H1 (cell line): ENCODE measurements around the gene LAMP5. TPM values are rescaled to one million over a fixed set of nuclear protein-coding genes. Genes with fewer than 3 reads are reported as not detected.

Experiments
- CTCF ChIA-PET: fragments of 300-600 bp; sonication (Branson Sonifier 250); formaldehyde crosslinking; loops from one replicate; lab custom pipeline; 2021; ENCODE audit not compliant: partially characterized antibody; lab: Charles Lee
- POLR2A ChIA-PET: fragments of 300-600 bp; sonication (Branson Sonifier 250); formaldehyde crosslinking; loops from one replicate; lab custom pipeline; 2021; ENCODE audit warnings: inconsistent platforms; ENCODE audit not compliant: partially characterized antibody; lab: Charles Lee
- DNase-seq, 2 experiments: peaks; one replicate each; pipeline versions ENCODE4 v3.0.0 to v3.0.0-alpha.2; 2010 to 2022; ENCODE audit warnings: low spot score in 2 of 2, low read depth in 1 of 2, mixed read lengths in 1 of 2
- FAIRE-seq: peaks from 2 replicates; lab custom pipeline; 2011; peaks lifted over from hg19 to GRCh38; lab: Jason Lieb, UNC
- H2AFZ ChIP-seq: 2 replicates; pipeline ENCODE4 v1.8.1; 2012; ENCODE audit warnings: low read length, inconsistent platforms
- H2AK5ac ChIP-seq: 2 replicates; pipeline ENCODE4 v1.6.1; 2013; ENCODE audit warnings: low read depth, low read length
- H2BK120ac ChIP-seq: replicated peaks from 2 replicates; pipeline ENCODE3; 2013; ENCODE audit warnings: low read depth, low read length, inconsistent platforms
- H2BK12ac ChIP-seq: 2 replicates; pipeline ENCODE4 v1.6.1; 2013; ENCODE audit warnings: low read depth, low read length
- H2BK15ac ChIP-seq: 2 replicates; pipeline ENCODE4 v1.6.1; 2013; ENCODE audit warnings: low read length
- H2BK20ac ChIP-seq: 2 replicates; pipeline ENCODE4 v1.6.1; 2013; ENCODE audit warnings: low read length
- H2BK5ac ChIP-seq: 2 replicates; pipeline ENCODE4 v1.6.1; 2013; ENCODE audit warnings: low read depth, low read length
- H3K14ac ChIP-seq: 2 replicates; pipeline ENCODE4 v1.6.1; 2013; ENCODE audit warnings: inconsistent platforms; ENCODE audit not compliant: insufficient read length
- H3K18ac ChIP-seq: 2 replicates; pipeline ENCODE4 v1.6.1; 2013; ENCODE audit warnings: low read length; ENCODE audit errors: extremely low read depth
- H3K23ac ChIP-seq: 2 replicates; pipeline ENCODE4 v1.6.1; 2013; ENCODE audit warnings: inconsistent platforms; ENCODE audit not compliant: insufficient read length
- H3K23me2 ChIP-seq: 2 replicates; pipeline ENCODE4 v1.6.1; 2013; ENCODE audit warnings: low read depth, low read length
- H3K27ac ChIP-seq: 2 replicates; pipeline ENCODE4 v1.6.1; 2011; ENCODE audit warnings: low read depth, low read length, inconsistent platforms
- H3K27me3 ChIP-seq, 4 experiments: replicated peaks in 1 of 4; 1 replicate in 1 of 4; 2 replicates in 3 of 4; pipeline versions ENCODE4 v1.6.1 to v1.8.1; 2011 to 2013; ENCODE audit warnings: low read length in 3 of 4, mild to moderate bottlenecking in 3 of 4, inconsistent platforms in 2 of 4, mixed read lengths in 2 of 4, moderate library complexity in 1 of 4; ENCODE audit not compliant: control insufficient read depth in 3 of 4, insufficient read depth in 3 of 4; ENCODE audit errors: extremely low read depth in 1 of 4
- H3K36me3 ChIP-seq, 4 experiments: 2 replicates each; pipeline versions ENCODE4 v1.6.1 to v1.8.1; 2011 to 2013; ENCODE audit warnings: mild to moderate bottlenecking in 4 of 4, low read length in 3 of 4, moderate library complexity in 2 of 4, control low read depth in 1 of 4, inconsistent platforms in 1 of 4; ENCODE audit not compliant: insufficient read depth in 4 of 4, control insufficient read depth in 2 of 4
- H3K4ac ChIP-seq: replicated peaks from 2 replicates; pipeline ENCODE3; 2013; ENCODE audit warnings: low read length, low read depth, mixed read lengths, inconsistent platforms; ENCODE audit not compliant: insufficient read length
- H3K4me1 ChIP-seq, 4 experiments: replicated peaks in 1 of 4; 1 replicate in 1 of 4; 2 replicates in 3 of 4; pipeline versions ENCODE4 v1.6.1 to v1.8.1; 2011 to 2013; ENCODE audit warnings: low read length in 3 of 4, inconsistent platforms in 2 of 4, mixed read lengths in 1 of 4; ENCODE audit not compliant: insufficient read depth in 4 of 4, control insufficient read depth in 3 of 4
- H3K4me2 ChIP-seq, 2 experiments: 2 replicates each; pipeline versions ENCODE4 v1.6.1 to v1.8.1; 2011 to 2013; ENCODE audit warnings: low read depth in 2 of 2, low read length in 2 of 2, control low read depth in 1 of 2, inconsistent platforms in 1 of 2, mild to moderate bottlenecking in 1 of 2; ENCODE audit not compliant: insufficient read depth in 1 of 2
- H3K4me3 ChIP-seq, 4 experiments: fragments of 200-600, 300-600 bp in 1 of 4; sonication (generic), shearing (Covaris generic), sonication (Bioruptor Twin) in 1 of 4; 2 replicates each; pipeline versions ENCODE4 v1.5.1 to v1.8.1; 2011 to 2016; ENCODE audit warnings: low read length in 4 of 4, low read depth in 3 of 4, control low read depth in 2 of 4, inconsistent platforms in 2 of 4, mild to moderate bottlenecking in 2 of 4, mixed read lengths in 1 of 4, moderate library complexity in 1 of 4; ENCODE audit not compliant: insufficient read depth in 2 of 4; ENCODE audit errors: extremely low read depth in 1 of 4
- H3K56ac ChIP-seq: replicated peaks from 2 replicates; pipeline ENCODE3; 2013; ENCODE audit warnings: low read depth, mild to moderate bottlenecking, mixed read lengths, low read length, inconsistent platforms; ENCODE audit not compliant: insufficient read length
- H3K79me1 ChIP-seq: 2 replicates; pipeline ENCODE4 v1.6.1; 2013; ENCODE audit warnings: low read depth, low read length, control low read depth
- H3K79me2 ChIP-seq, 2 experiments: 2 replicates each; pipeline versions ENCODE4 v1.6.1 to v1.8.1; 2012 to 2013; ENCODE audit warnings: low read length in 2 of 2, mild to moderate bottlenecking in 2 of 2, inconsistent platforms in 1 of 2; ENCODE audit not compliant: insufficient read depth in 2 of 2, control insufficient read depth in 1 of 2
- H3K9ac ChIP-seq, 4 experiments: replicated peaks in 1 of 4; 1 replicate in 1 of 4; 2 replicates in 3 of 4; pipeline versions ENCODE4 v1.6.1 to v1.8.1; 2011 to 2013; ENCODE audit warnings: low read depth in 3 of 4, low read length in 3 of 4, control low read depth in 2 of 4, mild to moderate bottlenecking in 2 of 4, moderate library complexity in 2 of 4, inconsistent platforms in 1 of 4; ENCODE audit errors: extremely low read depth in 1 of 4
- H3K9me3 ChIP-seq, 2 experiments: 2 replicates each; pipeline versions ENCODE4 v1.6.1 to v1.8.1; 2012 to 2013; ENCODE audit warnings: mild to moderate bottlenecking in 2 of 2, moderate library complexity in 2 of 2, control low read depth in 1 of 2, inconsistent platforms in 1 of 2, low read depth in 1 of 2, low read length in 1 of 2, mixed read lengths in 1 of 2; ENCODE audit not compliant: insufficient read depth in 2 of 2
- H4K20me1 ChIP-seq, 2 experiments: replicated peaks in 1 of 2; 2 replicates each; pipeline versions ENCODE3 to v1.8.1; 2011 to 2013; ENCODE audit warnings: inconsistent platforms in 2 of 2, low read length in 2 of 2, mild to moderate bottlenecking in 1 of 2; ENCODE audit not compliant: insufficient read depth in 2 of 2, control insufficient read depth in 1 of 2
- H4K5ac ChIP-seq: 2 replicates; pipeline ENCODE4 v1.6.1; 2013; ENCODE audit warnings: low read length, low read depth, mixed read lengths, inconsistent platforms; ENCODE audit not compliant: insufficient read length
- H4K8ac ChIP-seq: 2 replicates; pipeline ENCODE4 v1.8.0; 2013; ENCODE audit warnings: mild to moderate bottlenecking, moderate library complexity, low read length, inconsistent platforms; ENCODE audit not compliant: insufficient read depth; ENCODE audit errors: extremely low read depth
- H4K91ac ChIP-seq: replicated peaks from 2 replicates; pipeline ENCODE3; 2013; ENCODE audit warnings: low read length, mixed read lengths, inconsistent platforms; ENCODE audit not compliant: insufficient read length
- BCL11A ChIP-seq, 2 experiments: IDR thresholded peaks; one replicate each; pipeline ENCODE4 v1.6.1; 2011; ENCODE audit warnings: low read depth in 2 of 2, low read length in 2 of 2, mild to moderate bottlenecking in 2 of 2
- CBX8 ChIP-seq: fragments of 300-800, 300-1000 bp; sonication (generic); IDR thresholded peaks from 2 replicates; pipeline ENCODE4 v1.7.1; 2016; ENCODE audit warnings: low read depth, low read length, borderline replicate concordance
- CHD1 ChIP-seq: IDR thresholded peaks from 2 replicates; pipeline ENCODE4 v1.6.1; 2012; ENCODE audit warnings: low read depth, low read length, improper control_type of control experiment
- EP300 ChIP-seq, 2 experiments: IDR thresholded peaks; 1 replicate in 1 of 2; 2 replicates in 1 of 2; pipeline ENCODE4 v1.6.1; 2011 to 2012; ENCODE audit warnings: low read depth in 2 of 2, low read length in 2 of 2, mild to moderate bottlenecking in 2 of 2, borderline replicate concordance in 1 of 2, inconsistent platforms in 1 of 2, moderate library complexity in 1 of 2
- JUN ChIP-seq: IDR thresholded peaks from 2 replicates; pipeline ENCODE4 v1.6.1; 2011; ENCODE audit warnings: low read depth, mild to moderate bottlenecking, improper control_type of control experiment, low read length
- PHF8 ChIP-seq: fragments of 200-600 bp; sonication (generic); conservative IDR thresholded peaks from 2 replicates; pipeline ENCODE4 v1.7.1; 2012; ENCODE audit warnings: low read depth, mild to moderate bottlenecking, inconsistent platforms, low read length, moderate library complexity
- RBBP5 ChIP-seq: IDR thresholded peaks from 2 replicates; pipeline ENCODE4 v1.7.1; 2012; ENCODE audit warnings: low read depth, mild to moderate bottlenecking, inconsistent platforms, low read length, moderate library complexity, borderline replicate concordance
- RFX5 ChIP-seq: IDR thresholded peaks from 2 replicates; pipeline ENCODE4 v1.6.1; 2011; ENCODE audit warnings: low read depth, low read length, improper control_type of control experiment, borderline replicate concordance
- RXRA ChIP-seq: IDR thresholded peaks from 2 replicates; pipeline ENCODE4 v1.6.1; 2011; ENCODE audit warnings: low read depth, mild to moderate bottlenecking, low read length, moderate library complexity; ENCODE audit not compliant: insufficient read depth
- SIRT6 ChIP-seq: IDR thresholded peaks from one replicate; pipeline ENCODE4 v1.7.1; 2012; ENCODE audit warnings: low read length, inconsistent platforms
- SP4 ChIP-seq: IDR thresholded peaks from 2 replicates; pipeline ENCODE4 v1.6.1; 2012; ENCODE audit warnings: low read length, inconsistent platforms
- TCF12 ChIP-seq: IDR thresholded peaks from 2 replicates; pipeline ENCODE4 v1.6.1; 2011; ENCODE audit warnings: low read depth, mild to moderate bottlenecking, low read length
- WGBS, 2 experiments: shearing (Covaris generic) in 1 of 2; methylation state at CpG; one replicate each; pipeline versions ENCODE4 v1.1.6 to v1.1.7; 2013 to 2015; ENCODE audit warnings: low lambda C conversion rate in 2 of 2, mixed read lengths in 2 of 2, inconsistent platforms in 1 of 2, low coverage in 1 of 2, missing lambda C conversion rate in 1 of 2; ENCODE audit not compliant: insufficient replicate concordance in 2 of 2, insufficient coverage in 1 of 2, insufficient read length in 1 of 2; ENCODE audit errors: extremely low coverage in 1 of 2, missing lambda C conversion rate in 1 of 2; 5-methylcytosine and 5-hydroxymethylcytosine counted together
- polyA plus RNA-seq, 7 experiments: library from polyadenylated mRNA; depleted of rRNA in 3 of 7; stranded (reverse) in 5 of 7; unstranded in 2 of 7; fragments of >200 nt in 5 of 7; fragments of 200-250 nt in 2 of 7; gene quantifications; 1 replicate in 5 of 7; 2 replicates in 1 of 7; 4 replicates in 1 of 7; pipeline versions ENCODE4 v1.2.1 to v1.2.3, GENCODE V29; 2011 to 2013; ENCODE audit warnings: missing spikeins in 2 of 7, mixed read lengths in 2 of 7
- total RNA-seq: library from RNA; stranded (reverse); fragmentation: NEBNext Ultra II Directional; extraction: Animal tissue kit (Norgen Biotek cat#: 25700); gene quantifications from 2 replicates; pipeline ENCODE4 v1.2.1, GENCODE V29; 2021

The LAMP5 gene
- total and polyA plus RNA-seq, 2 of the 8 experiments (the other 6 are each of a cell fraction or from before 2014, with no cell fraction given): 0.22 to 1.9 TPM

DNA sequence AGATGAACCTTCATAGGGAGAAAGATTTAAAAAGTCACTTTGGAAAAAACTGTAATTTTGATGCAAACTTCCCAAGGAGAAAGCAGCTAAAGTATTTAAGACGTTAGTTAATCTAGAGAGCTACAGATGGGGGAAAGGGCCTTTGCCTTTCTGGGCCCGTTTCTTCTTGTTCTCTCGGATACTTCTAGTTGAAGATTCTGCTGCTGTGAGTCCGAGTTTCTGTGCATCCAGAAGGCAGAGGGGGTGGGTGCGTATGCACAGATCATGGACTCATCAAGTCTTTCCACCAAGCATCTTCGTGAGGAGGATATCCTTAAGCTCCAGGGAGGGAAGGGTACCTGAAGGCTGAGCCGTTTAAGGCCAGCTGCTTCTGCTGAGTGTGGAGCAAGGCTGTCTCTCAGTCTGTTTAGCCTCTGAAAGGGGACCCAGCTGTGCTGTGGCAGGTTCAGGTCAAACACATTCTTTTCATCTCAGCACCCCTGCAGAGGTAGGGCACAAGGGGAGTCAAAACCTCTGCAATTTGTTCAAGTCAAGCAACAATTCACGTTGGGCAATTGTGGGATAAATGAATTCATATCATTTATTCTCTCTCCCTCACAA is 4.3 kb downstream of the LAMP5 start:
- peak in 1 of 2 experiments; percentile 61 for DNase-seq
- H3K9me3 ChIP-seq: no peaks in the 10 kb centered on the region
- H2BK15ac ChIP-seq: no peak overlapping the region
- H3K4me1 ChIP-seq: peaks cover 4 to 40% (median 20%) of the 10 kb centered on the region in 4 experiments; a peak in 6 of 7 replicates
- no peaks in the 10 kb centered on the region for H3K79me1 ChIP-seq
- H4K5ac ChIP-seq: no peak overlapping the region
- H4K20me1 ChIP-seq: no peaks in the 10 kb centered on the region
- no peak overlapping the region for H3K4ac ChIP-seq
- H3K23ac ChIP-seq: no peak overlapping the region
- FAIRE-seq: peak; percentile 97
- no peak overlapping the region for H3K9ac ChIP-seq
- H2BK5ac ChIP-seq: no peak overlapping the region
- H3K27ac ChIP-seq: no peak overlapping the region
- H3K27me3 ChIP-seq: peaks cover 40 to 73% (median 63%) of the 10 kb centered on the region in 4 experiments
- H2BK12ac ChIP-seq: no peak overlapping the region
- H2AFZ ChIP-seq: no peak overlapping the region
- H3K14ac ChIP-seq: no peak overlapping the region
- H3K36me3 ChIP-seq: no peaks in the 10 kb centered on the region
- ChIA-PET POLR2A (interaction anchor here (0.7 to 1.1 kb wide), 3 partner anchors 10 to 55 kb away, joined by 3 to 4 read pairs (median 3); no protein-coding TSS in a partner anchor), CTCF (interaction anchor here (0.6 to 10.5 kb wide), 12 partner anchors 14 to 766 kb away, joined by 3 to 79 read pairs (median 4); no protein-coding TSS in a partner anchor)
- peak overlapping the region; percentile 16 to 48 for H3K4me2 ChIP-seq
- no peak overlapping the region for H2BK120ac ChIP-seq
- H3K18ac ChIP-seq: no peak overlapping the region
- no peak overlapping the region for H2AK5ac ChIP-seq
- H3K56ac ChIP-seq: no peak overlapping the region
- no peak overlapping the region for H4K91ac ChIP-seq
- H2BK20ac ChIP-seq: no peak overlapping the region
- H3K79me2 ChIP-seq: no peaks in the 10 kb centered on the region
- WGBS, 2 experiments: 2% methylated on average over 8 of the region's 8 CpGs; no CpG with 5 or more reads in 1 of the 2 experiments
- H4K8ac ChIP-seq: no peak overlapping the region
- peak overlapping the region in 1 of 4 experiments; percentile 37; a peak in 1 of 8 replicates for H3K4me3 ChIP-seq
- peaks cover 14% of the 10 kb centered on the region; the same call in 1 of the 2 replicates for H3K23me2 ChIP-seq
- TF ChIP-seq RFX5: no peak
- peak in 1 of 2 experiments; percentile 35; a peak in 1 of 3 replicates for TF ChIP-seq EP300 (IDR thresholded peaks at IDR 0.05; ENCODE audit: borderline replicate concordance in 1 of 2, low read depth in 2 of 2, low read length in 2 of 2)
- no peak for TF ChIP-seq CHD1
- peak; percentile 90 for TF ChIP-seq TCF12
- TF ChIP-seq SP4: no peak
- no peak for TF ChIP-seq PHF8
- no peak for TF ChIP-seq BCL11A (IDR thresholded peaks at IDR 0.05; ENCODE audit: low read depth in 2 of 2, low read length in 2 of 2)
- 0 out of 2 replicates have a peak, but pooled peaks have one; percentile 51 for TF ChIP-seq RXRA
- no peak for TF ChIP-seq JUN
- no peak for TF ChIP-seq SIRT6
- TF ChIP-seq CBX8: no peak
- no peak for TF ChIP-seq RBBP5
